A549 treated with AZD2906 at 1 μM for 4 hours (cell line): Measurements from ENCODE around the gene TMEM38A. TPM values are rescaled to one million over a fixed set of nuclear protein-coding genes. Genes with fewer than 3 reads are reported as not detected.

Source experiments
- total RNA-seq: library from RNA; stranded (reverse); fragments of 200-300 nt; extraction: Qiagen RNA extraction; gene quantifications from 5 replicates; pipeline ENCODE4 v1.2.3, GENCODE V29; 2022

TMEM38A gene
- total RNA-seq, result 0.99 to 1.3 TPM (median 1.2 TPM) in 5 replicates

DNA sequence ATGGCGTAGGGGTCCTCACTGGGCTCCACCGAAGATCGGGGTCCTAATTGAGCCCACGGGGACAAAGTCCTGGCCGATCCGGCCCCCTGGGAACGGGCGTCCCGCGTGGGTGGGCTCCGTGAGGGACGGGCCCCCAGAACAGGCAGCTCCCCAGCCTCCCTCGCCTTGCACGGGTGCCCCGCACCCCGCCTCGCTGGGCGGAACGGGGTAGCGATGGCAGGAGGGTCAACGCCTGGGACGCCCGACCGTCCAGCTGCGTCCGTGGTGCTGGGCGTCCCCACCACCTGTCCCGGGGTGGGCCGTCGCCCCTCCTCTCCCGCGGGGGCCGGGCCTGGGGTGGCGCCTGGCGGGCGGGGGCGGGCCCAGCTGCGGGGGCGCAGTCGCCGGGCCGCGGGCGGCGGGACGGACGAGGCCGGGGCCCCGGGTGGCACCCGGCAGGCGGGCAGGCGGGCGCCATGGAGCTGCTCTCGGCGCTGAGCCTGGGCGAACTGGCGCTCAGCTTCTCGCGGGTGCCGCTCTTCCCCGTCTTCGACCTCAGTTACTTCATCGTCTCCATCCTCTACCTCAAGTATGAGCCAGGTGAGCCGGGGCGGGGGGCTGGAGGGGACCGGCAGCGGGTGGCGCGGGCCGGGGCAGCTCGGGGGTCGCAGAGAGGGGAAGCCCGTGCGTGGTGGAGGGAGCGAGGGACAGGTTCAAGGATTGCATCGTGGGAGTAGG is at the start of gene TMEM38A:
Gene TMEM38A (plus strand): TSS at position 377 of the 717 bp plus-strand sequence. CDS start 79 bp downstream, at position 456.

GRCh38 chr19:16628183-16628983 is 32.6 kb upstream of the TMEM38A start, which contains the start of gene MED26:
Gene MED26, minus strand, starts transcription at chr19:16628204. Its CDS starts 261 bp downstream, at chr19:16627943.

DNA sequence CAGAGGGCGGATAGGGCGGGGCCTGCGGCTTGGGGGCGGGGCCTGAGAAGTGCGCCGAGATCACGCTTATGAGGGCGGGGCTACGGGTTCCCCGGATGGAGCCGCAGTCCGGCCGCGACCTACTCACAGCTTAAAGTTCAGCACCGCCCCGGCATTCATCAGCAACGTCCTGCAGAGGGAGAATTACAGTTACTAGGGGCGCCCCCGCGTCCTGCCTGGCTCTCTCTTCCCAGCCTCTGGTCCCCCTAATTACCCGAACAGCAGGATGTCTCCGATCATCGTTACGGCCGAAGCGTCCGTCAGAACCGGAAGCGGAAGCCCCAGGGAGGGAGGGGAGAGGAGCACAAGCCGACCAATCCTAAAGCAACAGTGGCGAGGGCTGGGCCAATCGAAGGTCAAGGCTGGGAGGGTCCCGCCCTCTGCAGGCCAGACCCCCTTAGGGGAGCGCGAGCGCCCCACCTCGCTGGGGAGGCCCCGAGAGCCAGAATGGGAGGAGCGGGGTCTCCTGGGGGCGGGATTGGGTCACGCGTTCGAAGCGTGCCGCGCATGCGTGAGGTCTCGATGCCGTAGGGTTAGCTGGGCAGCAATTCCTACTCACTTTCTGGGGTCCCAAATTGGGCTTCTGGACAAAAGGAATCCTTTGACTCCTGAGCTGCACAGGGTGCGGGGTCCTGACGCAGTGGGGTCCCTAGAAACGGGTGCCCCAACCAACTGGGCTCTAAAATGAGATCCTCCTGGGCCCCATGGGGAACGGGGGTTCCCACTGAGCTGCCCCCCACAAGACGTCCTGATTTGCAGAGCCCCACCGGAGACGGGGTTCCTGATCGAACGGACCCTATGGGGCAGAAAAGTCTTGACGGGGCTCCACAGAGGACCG is 869 bp upstream of the TMEM38A start, which contains the start of gene SMIM7:
Gene SMIM7 (minus strand): TSS at position 313 of the 877 bp plus-strand sequence. CDS start 34 bp downstream, at position 279.

Other genes starting within 250 kb of the TMEM38A start
- 14.2 to 17.6 TPM (median 16.7 TPM) in 5 replicates for gene EPS15L1, start 189.2 kb upstream of the TMEM38A start, total RNA-seq
- 0.07 to 0.14 TPM in 2 of 5 replicates, not detected in the others for gene CALR3, start 165.0 kb upstream of the TMEM38A start, total RNA-seq
- gene C19orf44, start 164.7 kb upstream of the TMEM38A start, total RNA-seq, result 2.6 to 3.1 TPM (median 2.7 TPM) in 5 replicates
- gene CHERP, start 118.7 kb upstream of the TMEM38A start, total RNA-seq, result 28.5 to 33.3 TPM (median 30.9 TPM) in 5 replicates
- 17.3 to 19.4 TPM (median 18.0 TPM) in 5 replicates for gene SLC35E1, start 88.7 kb upstream of the TMEM38A start, total RNA-seq
- gene MED26, start 32.9 kb upstream of the TMEM38A start, total RNA-seq, result 4.2 to 5.6 TPM (median 5.3 TPM) in 5 replicates
- gene SMIM7, start 995 bp upstream of the TMEM38A start, total RNA-seq, result 64.9 to 74.0 TPM (median 67.2 TPM) in 5 replicates
- gene NWD1, start 58.7 kb downstream of the TMEM38A start, total RNA-seq, result not detected in 5 replicates
- 16.5 to 21.5 TPM (median 19.6 TPM) in 5 replicates for gene SIN3B, start 168.3 kb downstream of the TMEM38A start, total RNA-seq
- gene F2RL3, start 227.9 kb downstream of the TMEM38A start, total RNA-seq, result 0.06 TPM in 1 of 5 replicates, not detected in the others